GM21786 (cell line): ENCODE results near the gene CALD1.

Source experiments
- ATAC-seq: cut with Tn5 transposase; IDR thresholded peaks from one replicate; pipeline ENCODE4 v1.9.1; 2021; ENCODE audit not compliant: unreplicated experiment

Gene CALD1

GRCh38 chr7:134916171-134916883 is 136.9 kb downstream of the CALD1 start:
- no peak for ATAC-seq

- peak; percentile 71 for ATAC-seq
These were observed 139.8 kb downstream of the CALD1 start for GRCh38 chr7:134919240-134919641.

- peak; percentile 56 for ATAC-seq
These were observed 140.8 kb downstream of the CALD1 start for GRCh38 chr7:134920026-134920753.

GRCh38 chr7:134922720-134923704 is 143.6 kb downstream of the CALD1 start:
- no peak for ATAC-seq

GRCh38 chr7:134925766-134926165 is 146.3 kb downstream of the CALD1 start:
- ATAC-seq: no peak

GRCh38 chr7:134926396-134926795 is 147.0 kb downstream of the CALD1 start:
- no peak for ATAC-seq

- no peak for ATAC-seq
These were observed 147.6 kb downstream of the CALD1 start for GRCh38 chr7:134927076-134927475.

- ATAC-seq: no peak
These were observed 148.3 kb downstream of the CALD1 start for GRCh38 chr7:134927723-134928122.

GRCh38 chr7:134928554-134928953 is 149.1 kb downstream of the CALD1 start:
- ATAC-seq: no peak

GRCh38 chr7:134931487-134931886 is 152.1 kb downstream of the CALD1 start:
- ATAC-seq: no peak

GRCh38 chr7:134932707-134933370 is 153.4 kb downstream of the CALD1 start:
- peak; percentile 65 for ATAC-seq

- no peak for ATAC-seq
These were observed 154.1 kb downstream of the CALD1 start for GRCh38 chr7:134933460-134934068.

- ATAC-seq: no peak
These were observed 156.3 kb downstream of the CALD1 start for GRCh38 chr7:134935701-134936100.

- no peak for ATAC-seq
These were observed 157.6 kb downstream of the CALD1 start for GRCh38 chr7:134936893-134937510.

- no peak for ATAC-seq
These were observed 158.7 kb downstream of the CALD1 start for GRCh38 chr7:134938141-134938540.

GRCh38 chr7:134939136-134939535 is 159.7 kb downstream of the CALD1 start:
- no peak for ATAC-seq

- ATAC-seq: no peak
These were observed 161.3 kb downstream of the CALD1 start for GRCh38 chr7:134940729-134941128.

- ATAC-seq: no peak
These were observed 161.9 kb downstream of the CALD1 start for GRCh38 chr7:134941185-134941900.

- ATAC-seq: no peak
These were observed 162.5 kb downstream of the CALD1 start for GRCh38 chr7:134941952-134942351.
